IMR-90 (cell line): ENCODE data around the gene FNIP1. TPM values are rescaled to one million over a fixed set of nuclear protein-coding genes. Genes with fewer than 3 reads are reported as not detected.

ENCODE experiments used
- ATAC-seq: fragments of 200-7000 bp; cut with Tn5 transposase; 2 replicates; pipeline ENCODE4 v1.9.1; 2020; ENCODE audit warnings: low read depth, mild to moderate bottlenecking, moderate library complexity
- BruUV-seq: library from RNA; stranded (reverse); fragments of 400-500 nt; replicated peaks from 2 replicates; lab custom pipeline; 2021; lab: Mats Ljungman, UMichigan
- CTCF ChIA-PET: fragments of 300-600 bp; formaldehyde crosslinking; extraction: SDS; loops from one replicate; lab custom pipeline; 2021; ENCODE audit warnings: antibody characterized with exemption; lab: Yijun Ruan, JAX
- POLR2A ChIA-PET: fragments of 300-600 bp; sonication (Branson Sonifier 250); formaldehyde crosslinking; loops from one replicate; lab custom pipeline; 2022; ENCODE audit warnings: antibody characterized with exemption; ENCODE audit not compliant: unreplicated experiment; lab: Charles Lee
- DNase-seq: peaks from one replicate; pipeline ENCODE4 v3.0.0; 2013
- H2AFZ ChIP-seq: replicated peaks from 2 replicates; pipeline ENCODE3; 2013; ENCODE audit warnings: low read length, mild to moderate bottlenecking; ENCODE audit not compliant: poor library complexity
- H2AK5ac ChIP-seq: 2 replicates; pipeline ENCODE4 v1.6.1; 2013; ENCODE audit warnings: low read depth, low read length, inconsistent platforms
- H2AK9ac ChIP-seq: replicated peaks from 2 replicates; pipeline ENCODE3; 2013; ENCODE audit warnings: mild to moderate bottlenecking, low read depth, low read length, moderate library complexity; ENCODE audit not compliant: poor library complexity
- H2BK120ac ChIP-seq: 2 replicates; pipeline ENCODE4 v1.6.1; 2013; ENCODE audit warnings: low read depth, low read length, inconsistent platforms
- H2BK15ac ChIP-seq: 3 replicates; pipeline ENCODE4 v1.6.1; 2013; ENCODE audit warnings: low read depth, low read length, inconsistent platforms
- H2BK20ac ChIP-seq: 2 replicates; pipeline ENCODE4 v1.6.1; 2013; ENCODE audit warnings: low read depth, mild to moderate bottlenecking, inconsistent platforms, low read length, moderate library complexity
- H2BK5ac ChIP-seq: 2 replicates; pipeline ENCODE4 v1.6.1; 2013; ENCODE audit warnings: mild to moderate bottlenecking, low read depth, low read length, inconsistent platforms; ENCODE audit not compliant: poor library complexity, severe bottlenecking
- H3K14ac ChIP-seq: replicated peaks from 2 replicates; pipeline ENCODE4 v1.6.1; 2013; ENCODE audit warnings: low read depth, low read length, inconsistent platforms
- H3K18ac ChIP-seq: 2 replicates; pipeline ENCODE4 v1.6.1; 2013; ENCODE audit warnings: low read depth, low read length, control low read depth
- H3K23ac ChIP-seq: 2 replicates; pipeline ENCODE4 v1.6.1; 2013; ENCODE audit warnings: low read depth, low read length, inconsistent platforms
- H3K27ac ChIP-seq: 2 replicates; pipeline ENCODE4 v1.5.1; 2013; ENCODE audit warnings: mild to moderate bottlenecking, control low read depth, low read length; ENCODE audit not compliant: insufficient read depth
- H3K27me3 ChIP-seq: 2 replicates; pipeline ENCODE4 v1.6.1; 2013; ENCODE audit warnings: low read length; ENCODE audit not compliant: control insufficient read depth, insufficient read depth
- H3K36me3 ChIP-seq: 2 replicates; pipeline ENCODE4 v1.6.1; 2013; ENCODE audit warnings: low read length, mixed read lengths; ENCODE audit not compliant: control insufficient read depth, insufficient read depth
- H3K4ac ChIP-seq: 2 replicates; pipeline ENCODE4 v1.6.1; 2013; ENCODE audit warnings: low read depth, low read length, inconsistent platforms
- H3K4me1 ChIP-seq: 2 replicates; pipeline ENCODE4 v1.6.1; 2013; ENCODE audit warnings: low read length, mixed read lengths; ENCODE audit not compliant: control insufficient read depth, insufficient read depth
- H3K4me2 ChIP-seq: 2 replicates; pipeline ENCODE4 v1.6.1; 2013; ENCODE audit warnings: low read depth, mild to moderate bottlenecking, control low read depth, low read length, moderate library complexity
- H3K4me3 ChIP-seq: 2 replicates; pipeline ENCODE4 v1.5.1; 2013; ENCODE audit warnings: low read depth, mild to moderate bottlenecking, control low read depth, low read length, moderate library complexity; ENCODE audit not compliant: insufficient read depth
- H3K56ac ChIP-seq: 2 replicates; pipeline ENCODE4 v1.6.1; 2013; ENCODE audit warnings: low read length, inconsistent platforms; ENCODE audit not compliant: insufficient read depth; ENCODE audit errors: extremely low read depth
- H3K79me1 ChIP-seq, 2 experiments: 2 replicates each; pipeline ENCODE4 v1.6.1; 2013; ENCODE audit warnings: low read length in 2 of 2, inconsistent platforms in 1 of 2, low read depth in 1 of 2
- H3K9ac ChIP-seq: 2 replicates; pipeline ENCODE4 v1.6.1; 2013; ENCODE audit warnings: low read depth, low read length, control low read depth
- H3K9me1 ChIP-seq: 2 replicates; pipeline ENCODE4 v1.6.1; 2013; ENCODE audit warnings: low read length, inconsistent platforms; ENCODE audit not compliant: insufficient read depth
- H3K9me3 ChIP-seq: 2 replicates; pipeline ENCODE4 v1.6.1; 2013; ENCODE audit warnings: low read length; ENCODE audit not compliant: control insufficient read depth, insufficient read depth
- H4K20me1 ChIP-seq: 2 replicates; pipeline ENCODE4 v1.6.1; 2013; ENCODE audit warnings: low read length, inconsistent platforms; ENCODE audit not compliant: insufficient read depth
- H4K5ac ChIP-seq: 2 replicates; pipeline ENCODE4 v1.6.1; 2013; ENCODE audit warnings: mild to moderate bottlenecking, low read depth, low read length, control low read depth
- H4K8ac ChIP-seq, 2 experiments: 2 replicates each; pipeline ENCODE4 v1.6.1; 2013; ENCODE audit warnings: low read depth in 2 of 2, low read length in 2 of 2, control low read depth in 1 of 2, inconsistent platforms in 1 of 2
- H4K91ac ChIP-seq: 2 replicates; pipeline ENCODE4 v1.6.1; 2013; ENCODE audit warnings: low read depth, low read length, inconsistent platforms; ENCODE audit not compliant: insufficient read depth
- CEBPB ChIP-seq: IDR thresholded peaks from 2 replicates; pipeline ENCODE4 v1.6.1; 2012; ENCODE audit warnings: low read depth, low read length, improper control_type of control experiment
- MAFK ChIP-seq: IDR thresholded peaks from 2 replicates; pipeline ENCODE4 v1.6.1; 2012; ENCODE audit warnings: low read depth, low read length, improper control_type of control experiment
- WGBS, 2 experiments: methylation state at CpG; one replicate each; pipeline versions ENCODE4 v1.1.5 to v1.1.7; 2013; ENCODE audit warnings: missing lambda C conversion rate in 2 of 2; ENCODE audit not compliant: insufficient read length in 1 of 2; ENCODE audit errors: extremely low coverage in 2 of 2; 5-methylcytosine and 5-hydroxymethylcytosine counted together
- dilution Hi-C: fragments of 300-500 bp; cut with HindIII; formaldehyde crosslinking; loops from one replicate; pipeline ENCODE4 v1.14.3; 2018; ENCODE audit warnings: low sequenced_read_pairs; ENCODE audit not compliant: unreplicated experiment
- in situ Hi-C: fragments of 300-500 bp; cut with MboI; formaldehyde crosslinking; loops from 3 replicates; pipeline ENCODE4 v1.14.3; 2019; ENCODE audit warnings: low sequenced_read_pairs, inconsistent platforms, mixed read lengths
- intact Hi-C: fragments of 100-400 bp; cut with micrococcal nuclease; formaldehyde crosslinking; loops from 2 replicates; pipeline ENCODE4 v1.10.0; 2022
- polyA plus RNA-seq, 3 experiments: library from polyadenylated mRNA; depleted of rRNA; stranded (reverse); fragments of >200 nt; gene quantifications; 2 replicates each; pipeline ENCODE4 v1.2.3, GENCODE V29; 2012; ENCODE audit warnings: low replicate concordance in 1 of 3
- total RNA-seq: library from RNA; depleted of rRNA; stranded (reverse); fragments of >200 nt; gene quantifications from 2 replicates; pipeline ENCODE4 v1.2.3, GENCODE V29; 2012

FNIP1 gene
- total and polyA plus RNA-seq, 2 of the 4 experiments (the other 2 are of a cell fraction) = 5.6 to 34.1 TPM

- no peak overlapping the region for H2BK15ac ChIP-seq
- H3K36me3 ChIP-seq = peaks cover 26% of the 10 kb centered on the region
- no peak overlapping the region for H4K8ac ChIP-seq
- H4K20me1 ChIP-seq = no peaks in the 10 kb centered on the region
- no peak overlapping the region for H3K27ac ChIP-seq
- intact Hi-C loops (no loop called here), in situ Hi-C loops (no loop called here), dilution Hi-C loops (no loop called here)
- no TSS peak for BruUV-seq
- H2AFZ ChIP-seq = no peak overlapping the region
- no peak for DNase-seq
- no peak for ATAC-seq
- H2AK5ac ChIP-seq = no peak overlapping the region
- TF ChIP-seq MAFK (no peak), CEBPB (0 out of 2 replicates have a peak, but pooled peaks have one; percentile 21)
- no peak overlapping the region for H2BK5ac ChIP-seq
- no peak overlapping the region for H3K4me2 ChIP-seq
- no peaks in the 10 kb centered on the region for H3K27me3 ChIP-seq
- no peak overlapping the region for H2AK9ac ChIP-seq
- H4K91ac ChIP-seq = no peak overlapping the region
- H2BK20ac ChIP-seq = no peak overlapping the region
- H3K4me1 ChIP-seq = no peaks in the 10 kb centered on the region
- H3K14ac ChIP-seq = no peak overlapping the region
- no peaks in the 10 kb centered on the region; the same call in 1 of the 2 replicates for H3K9me3 ChIP-seq
- H2BK120ac ChIP-seq = no peak overlapping the region
- H3K9ac ChIP-seq = no peak overlapping the region
- CTCF ChIA-PET = interaction anchor here (0.7 kb wide), 2 partner anchors 66 to 344 kb away, joined by 3 read pairs; no protein-coding TSS in a partner anchor
- WGBS, 2 experiments = no CpG with 5 or more reads among the region's 2 CpGs
- H3K9me1 ChIP-seq = peaks cover 3% of the 10 kb centered on the region; the same call in 1 of the 2 replicates
- no peak overlapping the region for H3K4me3 ChIP-seq
- H3K18ac ChIP-seq = no peak overlapping the region
- no peak overlapping the region for H3K4ac ChIP-seq
- POLR2A ChIA-PET = no interaction called here
- no peak overlapping the region for H3K23ac ChIP-seq
- peaks cover 21 to 39% of the 10 kb centered on the region in 2 experiments for H3K79me1 ChIP-seq
- H4K5ac ChIP-seq = no peak overlapping the region
- H3K56ac ChIP-seq = no peak overlapping the region
Observed at GRCh38 chr5:131654776-131655175, 142.0 kb downstream of the FNIP1 start.
